A549 treated with DMSO at 1 μM for 4 hours (cell line): ENCODE measurements around the gene SEMG1. TPM values are rescaled to one million over a fixed set of nuclear protein-coding genes. Genes with fewer than 3 reads are reported as not detected.

Experiments used
- total RNA-seq: library from RNA; stranded (reverse); fragments of 200-300 nt; extraction: Qiagen RNA extraction; gene quantifications from 5 replicates; pipeline ENCODE4 v1.2.3, GENCODE V29; 2022; ENCODE audit warnings: low read depth

SEMG1 gene
- not detected in 5 replicates for total RNA-seq

GRCh38 chr20:45206725-45207124 is at the start of gene SEMG1:
SEMG1 (plus strand) TSS chr20:45207033; CDS start chr20:45207054, 21 bp downstream.

GRCh38 chr20:45174434-45175364 is 32.1 kb upstream of the SEMG1 start, which contains the start of gene PI3:
PI3 (plus strand) TSS chr20:45174902; CDS start chr20:45174923, 21 bp downstream.

GRCh38 chr20:45221076-45221475 is 14.2 kb downstream of the SEMG1 start, which contains the start of gene SEMG2:
SEMG2 (plus strand) TSS chr20:45221373; CDS start chr20:45221390, 17 bp downstream.

GRCh38 chr20:45254383-45255262 is 47.8 kb downstream of the SEMG1 start, which contains the start of gene SLPI:
SLPI (minus strand) TSS chr20:45254564; CDS start chr20:45254543, 21 bp downstream.

Other genes starting within 250 kb of the SEMG1 start
- 41.5 to 47.8 TPM (median 42.5 TPM) in 5 replicates for gene TOMM34, start 246.6 kb upstream of the SEMG1 start, total RNA-seq
- 14.2 to 17.6 TPM (median 15.4 TPM) in 5 replicates for gene STK4, start 240.5 kb upstream of the SEMG1 start, total RNA-seq
- not detected in 5 replicates for gene KCNS1, start 105.9 kb upstream of the SEMG1 start, total RNA-seq
- gene WFDC5, start 91.9 kb upstream of the SEMG1 start, total RNA-seq = not detected in 5 replicates
- gene WFDC12, start 82.6 kb upstream of the SEMG1 start, total RNA-seq = not detected in 5 replicates
- gene PI3, start 32.1 kb upstream of the SEMG1 start, total RNA-seq = 2.3 to 4.5 TPM (median 3.2 TPM) in 5 replicates
- not detected in 5 replicates for gene SEMG2, start 14.3 kb downstream of the SEMG1 start, total RNA-seq
- gene SLPI, start 47.5 kb downstream of the SEMG1 start, total RNA-seq = 9.1 to 13.4 TPM (median 11.7 TPM) in 5 replicates
- gene RBPJL, start 99.8 kb downstream of the SEMG1 start, total RNA-seq = not detected in 5 replicates
- 0.09 to 0.14 TPM (median 0.13 TPM) in 4 of 5 replicates, not detected in the other for gene MATN4, start 101.3 kb downstream of the SEMG1 start, total RNA-seq
- gene SDC4, start 141.4 kb downstream of the SEMG1 start, total RNA-seq = 120 to 180 TPM (median 141 TPM) in 5 replicates
- 28.1 to 35.6 TPM (median 34.4 TPM) in 5 replicates for gene SYS1, start 156.1 kb downstream of the SEMG1 start, total RNA-seq
- gene TP53TG5, start 171.3 kb downstream of the SEMG1 start, total RNA-seq = not detected in 5 replicates
- 24.5 to 28.8 TPM (median 25.3 TPM) in 5 replicates for gene DBNDD2, start 201.3 kb downstream of the SEMG1 start, total RNA-seq
- 89.3 to 101 TPM (median 93.2 TPM) in 5 replicates for gene PIGT, start 209.1 kb downstream of the SEMG1 start, total RNA-seq